Glutamatergic neuron (in vitro differentiated cells): ENCODE results near the gene HERPUD2. TPM values are rescaled to one million over a fixed set of nuclear protein-coding genes. Genes with fewer than 3 reads are reported as not detected.

Source experiments
- DNase-seq: peaks from one replicate; pipeline ENCODE4 v3.0.0; 2022
- H3K27ac Mint-ChIP-seq: one replicate; pipeline ENCODE4 v1.8.0; 2020; ENCODE audit warnings: mild to moderate bottlenecking, mixed read lengths, inconsistent platforms; ENCODE audit not compliant: unreplicated experiment
- H3K27me3 Mint-ChIP-seq: one replicate; pipeline ENCODE4 v1.8.0; 2020; ENCODE audit warnings: mild to moderate bottlenecking, moderate library complexity, mixed read lengths, inconsistent platforms; ENCODE audit not compliant: unreplicated experiment
- H3K36me3 Mint-ChIP-seq: one replicate; pipeline ENCODE4 v1.8.0; 2020; ENCODE audit warnings: mild to moderate bottlenecking, mixed read lengths, inconsistent platforms; ENCODE audit not compliant: unreplicated experiment
- H3K4me1 Mint-ChIP-seq: one replicate; pipeline ENCODE4 v1.8.0; 2020; ENCODE audit warnings: mild to moderate bottlenecking, low read depth, mixed read lengths, inconsistent platforms; ENCODE audit not compliant: unreplicated experiment
- H3K4me3 Mint-ChIP-seq: one replicate; pipeline ENCODE4 v1.8.0; 2020; ENCODE audit warnings: mild to moderate bottlenecking, mixed read lengths, inconsistent platforms; ENCODE audit not compliant: unreplicated experiment
- H3K9me3 Mint-ChIP-seq: one replicate; pipeline ENCODE4 v1.8.0; 2020; ENCODE audit warnings: mild to moderate bottlenecking, moderate library complexity, mixed read lengths, inconsistent platforms; ENCODE audit not compliant: unreplicated experiment
- CTCF ChIP-seq: fragments of 200-600 bp; sonication (generic); IDR thresholded peaks from one replicate; pipeline ENCODE4 v1.5.0; 2021; ENCODE audit not compliant: partially characterized antibody, unreplicated experiment
- total RNA-seq: library from RNA; stranded (reverse); fragmentation: NEBNext Ultra II Directional; extraction: Animal tissue kit (Norgen Biotek cat#: 25700); gene quantifications from one replicate; pipeline ENCODE4 v1.2.1, GENCODE V29; 2021; ENCODE audit not compliant: unreplicated experiment

Gene HERPUD2
- total RNA-seq, 1 donor from 2014 or later = 28.2 TPM

GRCh38 chr7:35726654-35727053 is 31.7 kb upstream of the HERPUD2 start:
- no peaks in the 10 kb centered on the region for H3K27me3 Mint-ChIP-seq

DNA sequence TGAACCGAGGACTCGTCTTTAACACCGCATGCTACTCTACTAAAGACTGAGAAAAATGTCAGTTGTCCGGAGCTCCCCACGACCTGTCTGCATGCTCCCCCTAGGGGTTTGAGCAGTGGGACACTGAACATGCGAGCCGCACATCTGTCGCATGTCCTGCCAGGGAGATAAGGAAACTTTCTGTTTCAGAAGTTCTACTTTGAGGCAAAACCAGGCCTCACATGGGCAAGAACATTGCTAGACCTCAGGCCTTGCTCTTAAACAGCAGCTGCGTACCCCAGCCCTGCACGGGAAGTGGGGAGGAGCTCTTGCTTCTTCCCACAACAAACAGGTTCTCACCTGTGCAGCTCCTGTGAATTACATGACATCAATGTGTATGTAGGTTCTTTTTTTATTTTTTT is 30.3 kb upstream of the HERPUD2 start:
- Mint-ChIP-seq H3K27me3 (no peaks in the 10 kb centered on the region), H3K4me1 (no peaks in the 10 kb centered on the region), H3K4me3 (no peak overlapping the region), H3K9me3 (peaks cover 2% of the 10 kb centered on the region), H3K27ac (no peak overlapping the region), H3K36me3 (no peaks in the 10 kb centered on the region)
- no peak for TF ChIP-seq CTCF
- DNase-seq = no peak

More at GRCh38 chr7:35726654-35727053, 31.7 kb upstream of the HERPUD2 start:
- Mint-ChIP-seq H3K4me3 (no peak overlapping the region), H3K4me1 (no peaks in the 10 kb centered on the region), H3K27ac (no peak overlapping the region), H3K36me3 (no peaks in the 10 kb centered on the region), H3K9me3 (peaks cover 2% of the 10 kb centered on the region)
- DNase-seq = no peak
- TF ChIP-seq CTCF = no peak

GRCh38 chr7:35723011-35723410 is 28.1 kb upstream of the HERPUD2 start:
- no peaks in the 10 kb centered on the region for H3K4me1 Mint-ChIP-seq
- no peak for DNase-seq
- H3K36me3 Mint-ChIP-seq = no peaks in the 10 kb centered on the region
- TF ChIP-seq CTCF = no peak
- H3K27ac Mint-ChIP-seq = no peak overlapping the region
- H3K9me3 Mint-ChIP-seq = peaks cover 2% of the 10 kb centered on the region
- H3K27me3 Mint-ChIP-seq = no peaks in the 10 kb centered on the region
- H3K4me3 Mint-ChIP-seq = no peak overlapping the region

- no peaks in the 10 kb centered on the region for H3K27me3 Mint-ChIP-seq
- H3K27ac Mint-ChIP-seq = no peak overlapping the region
- H3K9me3 Mint-ChIP-seq = peaks cover 2% of the 10 kb centered on the region
- no peak for TF ChIP-seq CTCF
- H3K4me1 Mint-ChIP-seq = no peaks in the 10 kb centered on the region
- no peak for DNase-seq
- H3K36me3 Mint-ChIP-seq = no peaks in the 10 kb centered on the region
- H3K4me3 Mint-ChIP-seq = no peak overlapping the region
Measured at GRCh38 chr7:35722054-35722849, 27.3 kb upstream of the HERPUD2 start.

GRCh38 chr7:35721288-35721687 is 26.4 kb upstream of the HERPUD2 start:
- no peak overlapping the region for H3K4me3 Mint-ChIP-seq
- H3K27me3 Mint-ChIP-seq = no peaks in the 10 kb centered on the region
- no peaks in the 10 kb centered on the region for H3K4me1 Mint-ChIP-seq
- no peak overlapping the region for H3K27ac Mint-ChIP-seq
- H3K9me3 Mint-ChIP-seq = peaks cover 2% of the 10 kb centered on the region
- no peak for DNase-seq
- no peaks in the 10 kb centered on the region for H3K36me3 Mint-ChIP-seq
- TF ChIP-seq CTCF = no peak
